Astrocyte (in vitro differentiated cells and primary cell): ENCODE data around the gene SPTB.

Source experiments
- CTCF ChIP-seq: IDR thresholded peaks from 2 replicates; pipeline ENCODE4 v1.5.1; 2011; ENCODE audit warnings: low read depth, mild to moderate bottlenecking, inconsistent platforms, low read length, moderate library complexity; ENCODE audit not compliant: insufficient read depth
- EZH2 ChIP-seq: IDR thresholded peaks from 2 replicates; pipeline ENCODE4 v1.6.1; 2012; ENCODE audit warnings: mild to moderate bottlenecking, low read length, inconsistent platforms; ENCODE audit not compliant: insufficient read depth

GRCh38 chr14:64704143-64704742 lies 175.5 kb downstream of the SPTB start, which contains the start of gene PLEKHG3:
- TF ChIP-seq CTCF = no peak
- no peak for TF ChIP-seq EZH2
